BLaER1 (cell line): Measurements from ENCODE around the gene SLAMF1.
"Not testable (repeated sequence)": the region's sequence is repeated elsewhere in the genome, so short reads cannot be mapped to it uniquely, and the experiment has no call there.

ENCODE experiments used
- H3K27ac ChIP-seq: shearing (Covaris generic); formaldehyde crosslinking; 2 replicates; pipeline ENCODE4 v1.8.1; 2022
- H3K27me3 ChIP-seq: shearing (Covaris generic); formaldehyde crosslinking; 2 replicates; pipeline ENCODE4 v1.8.1; 2022
- H3K36me3 ChIP-seq: shearing (Covaris generic); formaldehyde crosslinking; 2 replicates; pipeline ENCODE4 v1.8.1; 2022
- H3K4me1 ChIP-seq: shearing (Covaris generic); formaldehyde crosslinking; 2 replicates; pipeline ENCODE4 v1.8.1; 2022
- H3K4me2 ChIP-seq: shearing (Covaris generic); formaldehyde crosslinking; 2 replicates; pipeline ENCODE4 v1.8.1; 2022
- H3K4me3 ChIP-seq: shearing (Covaris generic); formaldehyde crosslinking; 2 replicates; pipeline ENCODE4 v1.8.1; 2022
- H3K9ac ChIP-seq: shearing (Covaris generic); formaldehyde crosslinking; 2 replicates; pipeline ENCODE4 v1.8.1; 2022
- H3K9me3 ChIP-seq: shearing (Covaris generic); formaldehyde crosslinking; 2 replicates; pipeline ENCODE4 v1.8.1; 2022
- H4K20me1 ChIP-seq: shearing (Covaris generic); formaldehyde crosslinking; 2 replicates; pipeline ENCODE4 v1.8.1; 2022
- Cebpa-rat ChIP-seq: shearing (Covaris generic); IDR thresholded peaks from 2 replicates; pipeline ENCODE4 v1.8.1; 2022

The SLAMF1 gene

DNA sequence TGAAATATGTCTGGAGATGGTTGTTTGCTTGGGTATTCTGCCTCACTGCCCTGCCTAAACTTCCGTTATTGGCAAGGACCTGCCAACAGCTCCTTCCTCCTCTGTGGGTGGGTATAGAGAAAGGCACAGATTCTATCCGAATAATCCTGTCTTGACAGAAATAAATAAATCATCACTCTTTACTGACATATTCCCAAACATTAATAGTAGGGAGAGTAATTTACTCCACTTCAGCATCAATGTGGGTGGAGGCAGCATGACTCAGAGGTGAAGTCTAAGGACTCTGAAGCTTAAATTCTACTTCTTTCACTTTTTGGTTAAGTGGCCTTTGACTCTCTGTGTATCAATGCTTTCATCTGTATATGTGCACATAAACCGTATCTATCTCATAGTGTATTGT, 70.5 kb downstream of the SLAMF1 start:
- no peak overlapping the region for H3K9ac ChIP-seq
- no peak for TF ChIP-seq Cebpa-rat
- no peak overlapping the region for H3K4me2 ChIP-seq
- peaks cover 40% of the 10 kb centered on the region for H3K4me1 ChIP-seq
- no peaks in the 10 kb centered on the region for H3K27me3 ChIP-seq
- H3K4me3 ChIP-seq, result no peak overlapping the region
- no peak overlapping the region for H3K27ac ChIP-seq
- no peaks in the 10 kb centered on the region for H3K36me3 ChIP-seq
- 0 out of 2 replicates have a peak, but pooled peaks cover 8% of the 10 kb centered on the region for H3K9me3 ChIP-seq
- no peaks in the 10 kb centered on the region for H4K20me1 ChIP-seq

DNA sequence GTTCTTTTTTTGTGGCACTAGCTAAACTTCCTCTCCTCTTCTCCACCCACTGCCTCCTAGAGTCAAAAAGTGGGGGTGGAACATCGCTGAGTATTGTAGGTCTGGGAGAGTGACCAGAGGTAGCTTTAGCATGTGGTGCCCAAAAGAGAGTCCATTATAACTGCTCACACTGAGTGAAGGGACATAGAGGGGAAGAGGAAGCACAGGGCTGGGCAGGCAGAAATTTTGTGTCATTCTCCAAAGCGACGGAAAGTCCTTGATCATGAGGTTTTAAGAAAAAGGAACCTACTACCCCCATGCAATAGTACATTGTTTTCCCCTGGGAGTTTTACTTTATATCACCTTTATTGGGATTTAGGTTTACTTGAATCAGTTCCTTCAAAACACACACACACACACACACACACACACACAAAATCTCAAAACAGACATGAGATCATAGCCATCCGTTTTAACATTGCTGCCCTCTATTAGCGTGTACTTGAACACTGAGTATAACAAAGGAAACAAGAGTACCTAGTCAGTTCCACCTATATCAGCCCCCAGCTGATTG, 71.7 kb downstream of the SLAMF1 start:
- H3K4me1 ChIP-seq, result peaks cover 30% of the 10 kb centered on the region
- H3K4me2 ChIP-seq, result peak overlapping the region; percentile 33
- H3K36me3 ChIP-seq, result no peaks in the 10 kb centered on the region
- peaks cover 18% of the 10 kb centered on the region; the same call in 1 of the 2 replicates for H3K9me3 ChIP-seq
- no peak overlapping the region for H3K9ac ChIP-seq
- no peak overlapping the region for H3K27ac ChIP-seq
- H3K4me3 ChIP-seq, result no peak overlapping the region
- no peaks in the 10 kb centered on the region for H3K27me3 ChIP-seq
- H4K20me1 ChIP-seq, result no peaks in the 10 kb centered on the region
- no peak for TF ChIP-seq Cebpa-rat

DNA sequence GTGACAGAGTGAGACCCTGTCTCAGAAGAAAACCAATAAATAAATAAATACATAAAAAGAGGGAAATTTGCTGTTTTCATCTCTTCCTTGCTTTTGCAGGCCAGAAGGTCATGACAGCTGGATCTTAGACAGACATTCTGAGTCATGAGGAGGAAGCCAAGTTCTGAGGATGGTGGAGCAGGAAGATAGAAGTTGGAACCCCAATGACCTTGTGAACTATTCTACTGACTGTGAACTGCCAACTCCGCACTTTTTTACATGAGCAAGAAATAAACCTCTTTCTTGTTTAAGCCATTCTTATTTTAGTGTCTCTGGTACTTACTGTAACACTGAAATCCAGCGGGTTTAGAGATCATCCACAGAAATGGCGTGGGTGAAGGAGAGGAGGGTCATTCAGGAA, 76.0 kb downstream of the SLAMF1 start:
- Histone ChIP-seq H3K27ac (no peak overlapping the region), H3K27me3 (no peaks in the 10 kb centered on the region), H3K4me3 (no peak overlapping the region), H4K20me1 (no peaks in the 10 kb centered on the region), H3K4me1 (peaks cover 56% of the 10 kb centered on the region), H3K4me2 (no peak overlapping the region), H3K36me3 (no peaks in the 10 kb centered on the region), H3K9me3 (peaks cover 10% of the 10 kb centered on the region; the same call in 1 of the 2 replicates), H3K9ac (no peak overlapping the region)
- TF ChIP-seq Cebpa-rat, result no peak

DNA sequence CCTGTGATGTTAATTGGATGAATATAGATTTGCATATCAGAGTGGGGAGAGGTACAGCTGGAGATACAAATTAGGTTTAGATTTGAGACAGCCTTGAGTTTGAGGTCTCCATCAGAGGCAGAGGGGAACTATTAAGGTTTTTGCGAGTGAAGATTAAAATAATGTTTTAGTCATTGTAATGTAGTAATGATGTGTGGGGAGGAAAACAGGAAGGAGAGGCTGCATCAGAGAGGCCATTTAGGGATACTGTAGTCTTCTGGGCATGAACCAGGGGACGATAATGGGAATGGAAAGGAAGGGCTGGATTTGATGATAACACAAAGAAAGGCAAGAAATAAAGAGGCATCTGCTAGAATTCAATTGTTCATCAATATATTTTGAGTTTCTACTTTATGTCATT, 77.0 kb downstream of the SLAMF1 start:
- no peak for TF ChIP-seq Cebpa-rat
- H3K27me3 ChIP-seq, result no peaks in the 10 kb centered on the region
- H3K27ac ChIP-seq, result peak overlapping the region; percentile 81; the same call in 1 of the 2 replicates
- H4K20me1 ChIP-seq, result no peaks in the 10 kb centered on the region
- no peaks in the 10 kb centered on the region for H3K36me3 ChIP-seq
- H3K9ac ChIP-seq, result no peak overlapping the region
- peaks cover 58% of the 10 kb centered on the region for H3K4me1 ChIP-seq
- no peak overlapping the region for H3K4me3 ChIP-seq
- H3K9me3 ChIP-seq, result peaks cover 10% of the 10 kb centered on the region; the same call in 1 of the 2 replicates
- H3K4me2 ChIP-seq, result no peak overlapping the region

DNA sequence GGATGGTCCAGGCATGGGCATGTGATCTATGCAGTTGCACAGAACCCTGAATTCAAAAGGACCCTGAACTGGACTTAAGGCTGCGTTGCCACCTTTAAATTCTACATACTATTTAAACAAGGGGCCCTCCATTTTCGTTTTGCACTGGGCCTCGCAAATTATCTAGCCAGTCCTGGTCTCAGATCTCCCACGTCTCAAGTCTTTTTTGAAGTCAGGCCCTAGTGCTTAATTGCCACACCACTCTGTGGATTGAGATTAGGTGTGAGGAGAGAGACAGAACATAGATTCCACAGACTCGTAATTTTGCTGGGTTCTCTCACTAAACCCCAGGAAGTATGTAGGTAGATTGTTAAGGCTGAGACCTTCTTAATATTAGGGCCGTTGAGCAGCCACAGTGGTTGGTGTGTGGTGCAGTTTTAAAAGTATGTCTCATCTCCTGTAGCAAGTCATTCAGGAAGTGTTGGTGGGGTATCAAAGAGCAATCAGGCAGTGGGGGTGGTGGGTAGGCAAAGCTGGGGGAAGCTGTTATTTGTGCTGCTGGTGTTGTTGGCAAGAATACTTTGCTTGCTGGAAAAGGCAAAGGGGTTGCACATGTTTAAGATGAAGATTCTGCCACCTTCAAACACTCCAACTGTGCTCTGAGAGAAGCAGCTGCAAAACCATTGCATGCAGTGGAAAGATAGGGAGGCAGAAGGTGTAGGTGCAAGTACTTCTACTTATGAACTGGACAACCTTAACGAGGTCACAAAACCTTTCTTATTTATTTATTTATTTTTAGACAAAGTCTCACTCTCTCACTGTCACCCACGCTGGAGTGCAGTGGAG, 78.8 kb downstream of the SLAMF1 start:
- H4K20me1 ChIP-seq, result no peaks in the 10 kb centered on the region
- H3K4me2 ChIP-seq, result peak overlapping the region; percentile 83
- peaks cover 59% of the 10 kb centered on the region for H3K4me1 ChIP-seq
- H3K36me3 ChIP-seq, result peaks cover 6% of the 10 kb centered on the region; the same call in 1 of the 2 replicates
- H3K27me3 ChIP-seq, result no peaks in the 10 kb centered on the region
- no peak overlapping the region for H3K4me3 ChIP-seq
- H3K9ac ChIP-seq, result peak overlapping the region; percentile 17; the same call in 1 of the 2 replicates
- H3K27ac ChIP-seq, result peak overlapping the region; percentile 81
- no peak for TF ChIP-seq Cebpa-rat
- peaks cover 22% of the 10 kb centered on the region for H3K9me3 ChIP-seq

DNA sequence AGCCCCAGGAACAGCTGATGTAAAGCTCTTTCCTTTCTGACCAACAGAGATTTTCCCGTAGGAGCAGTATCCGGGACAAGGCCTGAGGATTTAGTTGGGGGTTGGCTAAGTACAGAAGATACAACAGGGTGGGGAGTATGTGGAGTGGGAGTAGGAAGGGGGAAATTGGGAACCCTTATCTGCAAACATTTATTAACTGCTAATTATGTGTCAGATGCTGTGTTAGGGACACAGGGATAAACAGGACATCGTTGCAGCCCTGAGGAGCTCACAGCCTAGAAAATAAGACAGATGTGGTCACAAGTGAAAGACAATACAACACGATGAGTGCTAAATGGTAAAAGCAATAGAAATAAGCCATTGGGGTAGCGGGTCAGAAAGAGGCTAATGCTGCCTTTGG, 79.5 kb downstream of the SLAMF1 start:
- Histone ChIP-seq H3K9ac (no peak overlapping the region; the same call in 1 of the 2 replicates), H3K4me2 (peak overlapping the region; percentile 83), H4K20me1 (no peaks in the 10 kb centered on the region), H3K4me3 (no peak overlapping the region), H3K4me1 (peaks cover 59% of the 10 kb centered on the region), H3K27ac (peak overlapping the region; percentile 81), H3K27me3 (no peaks in the 10 kb centered on the region), H3K36me3 (peaks cover 6% of the 10 kb centered on the region; the same call in 1 of the 2 replicates), H3K9me3 (peaks cover 29% of the 10 kb centered on the region)
- no peak for TF ChIP-seq Cebpa-rat

DNA sequence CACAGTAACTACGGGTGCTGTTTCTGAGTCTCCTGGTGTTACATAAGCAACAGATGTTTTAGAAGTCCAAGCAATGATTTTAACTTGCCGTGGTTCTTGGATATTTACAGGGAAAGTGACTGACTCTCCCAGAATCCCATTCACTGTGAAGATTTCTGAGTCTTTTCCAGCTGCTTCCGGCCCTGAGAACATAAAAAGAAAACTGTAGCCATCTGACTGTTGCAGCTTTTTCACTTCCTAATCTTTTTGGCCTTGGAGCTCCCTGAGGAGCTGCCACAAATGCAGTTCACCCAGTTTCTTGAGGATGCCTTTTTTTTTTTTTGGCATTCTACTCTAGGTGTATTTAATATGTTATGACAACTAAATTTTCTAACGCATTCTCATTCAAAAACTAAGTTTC, 81.3 kb downstream of the SLAMF1 start:
- H3K4me1 ChIP-seq, result peaks cover 59% of the 10 kb centered on the region
- H3K27me3 ChIP-seq, result no peaks in the 10 kb centered on the region
- peaks cover 39% of the 10 kb centered on the region for H3K9me3 ChIP-seq
- no peak for TF ChIP-seq Cebpa-rat
- peak overlapping the region; percentile 83 for H3K4me2 ChIP-seq
- peak overlapping the region; percentile 49 for H3K4me3 ChIP-seq
- peak overlapping the region; percentile 67; the same call in 1 of the 2 replicates for H3K9ac ChIP-seq
- H4K20me1 ChIP-seq, result no peaks in the 10 kb centered on the region
- H3K27ac ChIP-seq, result peak overlapping the region; percentile 81
- peaks cover 6% of the 10 kb centered on the region; the same call in 1 of the 2 replicates for H3K36me3 ChIP-seq

DNA sequence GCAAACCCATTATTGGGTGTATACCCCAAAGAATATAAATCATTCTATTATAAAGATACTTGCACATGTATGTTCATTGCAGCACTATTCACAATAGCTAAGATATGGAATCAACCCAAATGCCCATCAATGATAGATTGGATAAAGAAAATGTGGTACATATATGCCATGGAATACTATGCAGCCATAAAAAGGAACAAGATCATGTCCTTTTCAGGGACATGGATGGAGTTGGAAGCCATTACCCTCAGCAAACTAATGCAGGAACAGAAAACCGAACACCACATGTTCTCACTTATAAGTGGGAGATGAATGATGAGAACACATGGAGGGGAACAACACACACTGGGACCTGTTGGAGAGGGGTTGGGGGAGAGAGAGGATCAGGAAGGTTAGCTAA, 83.6 kb downstream of the SLAMF1 start:
- H3K9me3 ChIP-seq, result peaks cover 61% of the 10 kb centered on the region
- not testable (repeated sequence) for H3K27ac ChIP-seq, H3K4me3 ChIP-seq, H3K9ac ChIP-seq, H4K20me1 ChIP-seq, H3K27me3 ChIP-seq, H3K36me3 ChIP-seq, H3K4me2 ChIP-seq
- peaks cover 48% of the 10 kb centered on the region for H3K4me1 ChIP-seq

DNA sequence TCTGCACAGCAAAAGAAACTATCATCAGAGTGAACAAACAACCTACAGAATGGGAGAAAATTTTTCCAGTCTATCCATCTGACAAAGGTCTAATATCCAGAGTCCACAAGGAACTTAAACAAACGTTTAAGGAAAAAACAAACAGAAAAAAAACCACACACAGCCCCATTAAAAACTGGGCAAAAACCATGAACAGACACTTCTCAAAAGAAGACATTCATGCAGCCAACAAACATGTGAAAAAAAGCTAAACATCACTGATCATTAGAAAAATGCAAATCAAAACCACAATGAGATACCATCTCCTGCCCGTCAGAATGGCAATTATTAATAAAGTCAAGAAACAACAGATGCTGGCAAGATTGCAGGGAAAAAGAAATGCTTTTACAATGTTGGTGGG, 84.1 kb downstream of the SLAMF1 start:
- H3K27ac ChIP-seq, H3K4me3 ChIP-seq, H4K20me1 ChIP-seq, H3K27me3 ChIP-seq, H3K9ac ChIP-seq, H3K36me3 ChIP-seq, H3K4me2 ChIP-seq: not testable (repeated sequence)
- Histone ChIP-seq H3K9me3 (peaks cover 65% of the 10 kb centered on the region), H3K4me1 (peaks cover 45% of the 10 kb centered on the region)

DNA sequence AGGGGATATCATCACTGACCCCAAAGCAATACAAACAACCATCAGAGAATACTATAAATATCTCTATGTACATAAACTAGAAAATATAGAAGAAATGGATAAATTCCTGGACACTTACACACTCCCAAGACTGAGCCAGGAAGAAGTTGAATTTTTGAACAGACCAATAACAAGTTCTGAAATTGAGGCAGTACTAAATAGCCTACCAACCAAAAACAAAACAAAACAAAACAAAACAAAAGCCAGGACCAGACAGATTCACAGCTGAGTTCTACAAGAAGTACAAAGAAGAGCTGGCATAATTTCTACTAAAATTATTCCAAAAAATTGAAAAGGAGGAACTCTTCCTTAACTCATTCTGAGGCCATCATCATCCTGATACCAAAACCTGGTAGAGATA, 86.0 kb downstream of the SLAMF1 start:
- H4K20me1 ChIP-seq, result no peaks in the 10 kb centered on the region
- no peak overlapping the region for H3K9ac ChIP-seq
- H3K4me1 ChIP-seq, result peaks cover 26% of the 10 kb centered on the region
- no peak for TF ChIP-seq Cebpa-rat
- peaks cover 6% of the 10 kb centered on the region; the same call in 1 of the 2 replicates for H3K36me3 ChIP-seq
- no peak overlapping the region for H3K4me2 ChIP-seq
- no peaks in the 10 kb centered on the region for H3K27me3 ChIP-seq
- no peak overlapping the region for H3K4me3 ChIP-seq
- no peak overlapping the region for H3K27ac ChIP-seq
- H3K9me3 ChIP-seq, result peaks cover 67% of the 10 kb centered on the region
